K562 (cell line): ENCODE measurements around the gene PSORS1C2. TPM values are rescaled to one million over a fixed set of nuclear protein-coding genes. Genes with fewer than 3 reads are reported as not detected.

ENCODE experiments used
- BHLHE40 ChIP-seq: IDR thresholded peaks from 2 replicates; pipeline ENCODE4 v1.6.1; 2011; ENCODE audit warnings: low read length, improper control_type of control experiment
- CCNT2 ChIP-seq: IDR thresholded peaks from 2 replicates; pipeline ENCODE4 v1.6.1; 2011; ENCODE audit warnings: borderline replicate concordance, low read depth, mild to moderate bottlenecking, moderate library complexity, mixed read lengths, low read length; ENCODE audit not compliant: insufficient read length; ENCODE audit errors: extremely low read depth
- MAFF ChIP-seq: IDR thresholded peaks from 2 replicates; pipeline ENCODE4 v1.6.1; 2012; ENCODE audit warnings: low read length, improper control_type of control experiment
- MAFG ChIP-seq: fragments of 450-650 bp; conservative IDR thresholded peaks from 2 replicates; pipeline ENCODE4 v1.6.1; 2016; ENCODE audit warnings: missing genetic modification characterization, missing compliant biosample characterization
- MTA1 ChIP-seq: fragments of 450-650 bp; IDR thresholded peaks from 2 replicates; pipeline ENCODE4 v1.6.1; 2017; ENCODE audit warnings: borderline replicate concordance
- NEUROD1 ChIP-seq: fragments of 150-350 bp; IDR thresholded peaks from 2 replicates; pipeline ENCODE4 v1.6.1; 2014; ENCODE audit warnings: borderline replicate concordance, low read length, low read depth; ENCODE audit not compliant: partially characterized antibody
- NFE2 ChIP-seq: IDR thresholded peaks from 2 replicates; pipeline ENCODE4 v1.6.1; 2014; ENCODE audit warnings: antibody characterized with exemption, low read depth
- NFE2L1 ChIP-seq: fragments of 450-650 bp; IDR thresholded peaks from 2 replicates; pipeline ENCODE4 v1.6.1; 2016; ENCODE audit warnings: missing genetic modification characterization, low read depth, mild to moderate bottlenecking, missing compliant biosample characterization, moderate library complexity, borderline replicate concordance
- PATZ1 ChIP-seq: fragments of 250-450 bp; sonication (Bioruptor Pico); IDR thresholded peaks from 2 replicates; pipeline ENCODE4 v1.5.0; 2020; ENCODE audit warnings: mild to moderate bottlenecking, borderline replicate concordance
- PHTF2 ChIP-seq: fragments of 250-450 bp; sonication (Bioruptor Pico); IDR thresholded peaks from 2 replicates; pipeline ENCODE4 v1.5.0; 2021; ENCODE audit warnings: mild to moderate bottlenecking
- RBM25 ChIP-seq: fragments of 200-400 bp; formaldehyde crosslinking; IDR thresholded peaks from 2 replicates; pipeline ENCODE4 v1.6.1; 2018; ENCODE audit warnings: low read length, low read depth, moderate library complexity; ENCODE audit not compliant: severe bottlenecking
- SMARCA5 ChIP-seq: fragments of 450-650 bp; IDR thresholded peaks from 2 replicates; pipeline ENCODE4 v1.6.1; 2016
- SRSF7 ChIP-seq: fragments of 200-400 bp; formaldehyde crosslinking; optimal IDR thresholded peaks from 2 replicates; pipeline ENCODE3; 2017; ENCODE audit warnings: mild to moderate bottlenecking, low read depth, low read length
- TAF1 ChIP-seq: IDR thresholded peaks from 2 replicates; pipeline ENCODE4 v1.6.1; 2011; ENCODE audit warnings: mild to moderate bottlenecking, low read length, moderate library complexity; ENCODE audit not compliant: insufficient read depth, control insufficient read depth, severe bottlenecking; ENCODE audit errors: extremely low read depth
- ZBTB33 ChIP-seq: sonication (generic); formaldehyde crosslinking; IDR thresholded peaks from 2 replicates; pipeline ENCODE4 v1.8.1; 2023; ENCODE audit warnings: mild to moderate bottlenecking, missing genetic modification reagents
- ZKSCAN1 ChIP-seq: fragments of 150-350 bp; IDR thresholded peaks from 2 replicates; pipeline ENCODE4 v1.6.1; 2016; ENCODE audit warnings: low read depth, low read length
- ZNF263 ChIP-seq: sonication (generic); formaldehyde crosslinking; IDR thresholded peaks from 2 replicates; pipeline ENCODE4 v1.8.0; 2022; ENCODE audit warnings: mild to moderate bottlenecking, missing genetic modification reagents, borderline replicate concordance
- ZNF277 ChIP-seq: fragments of 250-450 bp; sonication (Bioruptor Pico); IDR thresholded peaks from 2 replicates; pipeline ENCODE4 v1.8.0; 2022; ENCODE audit warnings: inconsistent platforms, mild to moderate bottlenecking, moderate library complexity, borderline replicate concordance
- ZNF316 ChIP-seq: fragments of 450-650 bp; IDR thresholded peaks from 2 replicates; pipeline ENCODE4 v1.6.1; 2016
- ZNF764 ChIP-seq: fragments of 250-450 bp; sonication (Bioruptor Pico); IDR thresholded peaks from 2 replicates; pipeline ENCODE4 v1.4.0; 2020; ENCODE audit warnings: low read depth, mild to moderate bottlenecking, moderate library complexity
- polyA plus RNA-seq, 8 experiments: library from polyadenylated mRNA; depleted of rRNA in 4 of 8; stranded (reverse) in 5 of 8; unstranded in 3 of 8; fragments of >200 nt; fragmentation: Nextera tagmentation in 2 of 8; fragmentation: Illumina TruSeq in 1 of 8; extraction: Ambion mirVana in 2 of 8; extraction: Trizol in 1 of 8; gene quantifications; 2 replicates each; pipeline versions ENCODE4 v1.2.1 to v1.2.3, GENCODE V29; 2011 to 2014; ENCODE audit warnings: inconsistent platforms in 1 of 8, missing spikeins in 1 of 8
- total RNA-seq, 7 experiments: library from RNA; depleted of rRNA in 6 of 7; stranded (reverse); fragments of >200 nt in 6 of 7; fragmentation: Illumina TruSeq in 2 of 7; extraction: Trizol in 2 of 7; gene quantifications; 2 replicates each; pipeline versions ENCODE4 v1.2.1 to v1.2.3, GENCODE V29; 2011 to 2021; ENCODE audit warnings: low replicate concordance in 1 of 7

PSORS1C2 gene
- total and polyA plus RNA-seq, 9 of the 15 experiments (the other 6 are each of a cell fraction or from before 2014, with no cell fraction given), result not detected

GRCh38 chr6:31098449-31098938, 40.4 kb downstream of the PSORS1C2 start (continued):
- TF ChIP-seq PATZ1 (no peak), TAF1 (no peak), ZNF263 (CRISPR knock-in tag) (no peak), NFE2L1 (tag) (peak; percentile 93), MTA1 (no peak), PHTF2 (CRISPR knock-in tag) (no peak), NEUROD1 (no peak), ZNF764 (CRISPR knock-in tag) (no peak), ZNF277 (no peak), NFE2 (peak; percentile 92), MAFF (peak; percentile 81), MAFG (tag) (peak; percentile 97), ZKSCAN1 (no peak), SRSF7 (no peak), ZBTB33 (no peak), RBM25 (peak; percentile 8), BHLHE40 (no peak), CCNT2 (no peak), ZNF316 (peak; percentile 96), SMARCA5 (no peak)
- TF ChIP-seq, all 486 proteins: peak for 9
